ENCODE data around the gene LMF1. TPM values are rescaled to one million over a fixed set of nuclear protein-coding genes. Genes with fewer than 3 reads are reported as not detected.
"Not testable (repeated sequence)": the region's sequence is repeated elsewhere in the genome, so short reads cannot be mapped to it uniquely, and the experiment has no call there.

The LMF1 gene
- total and polyA plus RNA-seq, 8 donors: 7.6 to 121 (median 15.8) TPM

GRCh38 chr16:890217-890616 is 80.6 kb downstream of the LMF1 start:
- Histone ChIP-seq H3K4me3 (no peak overlapping the region), H3K27me3 (no peaks in the 10 kb centered on the region), H3K36me3 (peaks cover 0 to 71% (median 44%) of the 10 kb centered on the region in 4 donors), H3K9me3 (peaks cover 0 to 7% (median 3%) of the 10 kb centered on the region in 4 donors), H3K4me1 (peaks cover 0 to 4% (median 0%) of the 10 kb centered on the region in 4 donors), H3K27ac (no peak overlapping the region)
- DNase-seq: no peak
- WGBS, 5 donors: 75 to 85% (median 82%) methylated on average over 7 to 15 of the region's 15 CpGs
- intact Hi-C loops (cut with DNase I; ENCODE audit: low total_unique reads): no loop called here
- no peak for TF ChIP-seq CTCF (IDR thresholded peaks at IDR 0.05)
- no peak for TF ChIP-seq EP300 (IDR thresholded peaks at IDR 0.05)
- no peak for TF ChIP-seq POLR2AphosphoS5 (IDR thresholded peaks at IDR 0.05)
- no peak for TF ChIP-seq POLR2A (IDR thresholded peaks at IDR 0.05)

DNA sequence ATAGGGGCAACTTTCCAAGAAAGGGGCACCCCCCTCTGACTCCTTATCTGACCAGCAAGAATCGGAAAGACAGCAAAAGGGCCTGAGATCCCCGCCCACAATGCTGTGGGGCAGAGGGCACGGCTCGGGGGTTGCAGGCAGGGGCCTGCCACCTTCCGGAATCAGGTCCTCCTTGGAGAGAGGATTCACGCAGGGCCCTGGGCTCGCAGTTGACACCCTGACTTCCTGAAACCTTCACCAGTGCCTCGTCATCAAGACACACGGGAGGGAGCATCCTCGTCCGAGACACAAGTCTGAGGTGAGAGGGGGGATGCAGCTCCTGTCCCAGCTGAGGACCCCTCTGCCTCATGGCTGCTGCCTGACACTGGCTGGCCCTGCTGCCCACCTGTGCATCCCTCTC is 81.2 kb downstream of the LMF1 start:
- Histone ChIP-seq H3K9me3 (peaks cover 0 to 13% (median 9%) of the 10 kb centered on the region in 4 donors), H3K36me3 (peaks cover 3 to 73% (median 50%) of the 10 kb centered on the region in 4 donors), H3K4me3 (no peak overlapping the region), H3K27me3 (no peaks in the 10 kb centered on the region), H3K27ac (no peak overlapping the region), H3K4me1 (peaks cover 0 to 4% (median 0%) of the 10 kb centered on the region in 4 donors)
- TF ChIP-seq POLR2A (IDR thresholded peaks at IDR 0.05): no peak
- no peak for TF ChIP-seq POLR2AphosphoS5 (IDR thresholded peaks at IDR 0.05)
- no peak for TF ChIP-seq EP300 (IDR thresholded peaks at IDR 0.05)
- no peak for TF ChIP-seq CTCF (IDR thresholded peaks at IDR 0.05)
- intact Hi-C loops (cut with DNase I; ENCODE audit: low total_unique reads): no loop called here
- DNase-seq: no peak
- WGBS, 5 donors: 80 to 96% (median 87%) methylated on average over 6 to 11 of the region's 11 CpGs

GRCh38 chr16:888901-889570 is 81.7 kb downstream of the LMF1 start:
- Histone ChIP-seq H3K27ac (no peak overlapping the region), H3K4me3 (no peak overlapping the region), H3K9me3 (peaks cover 0 to 19% (median 15%) of the 10 kb centered on the region in 4 donors), H3K27me3 (no peaks in the 10 kb centered on the region), H3K4me1 (peaks cover 0 to 4% (median 0%) of the 10 kb centered on the region in 4 donors), H3K36me3 (peaks cover 5 to 77% (median 56%) of the 10 kb centered on the region in 4 donors)
- TF ChIP-seq POLR2AphosphoS5 (IDR thresholded peaks at IDR 0.05) (no peak), CTCF (IDR thresholded peaks at IDR 0.05) (no peak), POLR2A (IDR thresholded peaks at IDR 0.05) (no peak), EP300 (IDR thresholded peaks at IDR 0.05) (no peak)
- WGBS, 5 donors: 89 to 92% (median 90%) methylated on average over 15 to 24 of the region's 24 CpGs
- intact Hi-C loops (cut with DNase I; ENCODE audit: low total_unique reads): no loop called here
- no peak for DNase-seq

GRCh38 chr16:888456-888855 is 82.3 kb downstream of the LMF1 start:
- H3K27ac ChIP-seq; H3K4me3 ChIP-seq; H3K4me1 ChIP-seq; intact Hi-C loops (cut with DNase I; ENCODE audit: low total_unique reads); DNase-seq; H3K27me3 ChIP-seq: not testable (repeated sequence)
- H3K36me3 ChIP-seq: peaks cover 5 to 82% (median 59%) of the 10 kb centered on the region in 4 donors
- 94 to 97% (median 95%) methylated on average over 7 to 15 of the region's 15 CpGs for WGBS, 5 donors
- H3K9me3 ChIP-seq: peaks cover 0 to 24% (median 19%) of the 10 kb centered on the region in 4 donors

DNA sequence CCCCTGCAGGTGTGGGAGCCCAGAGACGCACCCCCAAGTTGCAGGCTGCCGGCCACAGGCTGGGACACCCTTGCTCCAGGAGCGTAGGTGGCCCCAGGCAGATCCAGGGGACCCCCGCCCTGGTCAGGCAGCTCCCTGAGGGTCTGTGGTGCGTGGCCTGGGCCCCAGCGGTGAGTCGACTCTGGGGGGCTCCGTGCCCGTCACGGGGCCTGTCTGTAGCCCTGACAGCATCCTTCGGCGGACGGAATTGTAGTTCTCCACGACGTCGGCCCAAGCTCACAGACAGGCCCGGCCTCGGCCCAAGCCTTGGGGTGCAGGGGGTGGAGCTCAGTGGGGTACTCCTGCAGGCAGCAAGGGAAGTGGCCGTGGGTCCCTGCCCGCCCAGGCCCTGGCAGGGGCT is 82.9 kb downstream of the LMF1 start:
- H3K27me3 ChIP-seq: no peaks in the 10 kb centered on the region
- H3K36me3 ChIP-seq: peaks cover 5 to 85% (median 56%) of the 10 kb centered on the region in 4 donors
- DNase-seq: no peak
- intact Hi-C loops (cut with DNase I; ENCODE audit: low total_unique reads): no loop called here
- peaks cover 0 to 4% (median 0%) of the 10 kb centered on the region in 4 donors for H3K4me1 ChIP-seq
- no peak overlapping the region for H3K27ac ChIP-seq
- H3K4me3 ChIP-seq: no peak overlapping the region
- peaks cover 0 to 30% (median 21%) of the 10 kb centered on the region in 4 donors for H3K9me3 ChIP-seq
- TF ChIP-seq CTCF (IDR thresholded peaks at IDR 0.05) (no peak), EP300 (IDR thresholded peaks at IDR 0.05) (no peak)
- WGBS, 5 donors: 95 to 97% (median 96%) methylated on average over 4 to 20 of the region's 20 CpGs
